HG02885 (cell line): ENCODE measurements around the gene AFF2.

Experiments
- ATAC-seq: cut with Tn5 transposase; IDR thresholded peaks from one replicate; pipeline ENCODE4 v1.9.1; 2021; ENCODE audit warnings: mild to moderate bottlenecking; ENCODE audit not compliant: unreplicated experiment, poor library complexity

The AFF2 gene

GRCh38 chrX:148813967-148814366 lies 313.6 kb downstream of the AFF2 start:
- ATAC-seq, result no peak

- no peak for ATAC-seq
These were observed 315.0 kb downstream of the AFF2 start for GRCh38 chrX:148815218-148815961.

DNA sequence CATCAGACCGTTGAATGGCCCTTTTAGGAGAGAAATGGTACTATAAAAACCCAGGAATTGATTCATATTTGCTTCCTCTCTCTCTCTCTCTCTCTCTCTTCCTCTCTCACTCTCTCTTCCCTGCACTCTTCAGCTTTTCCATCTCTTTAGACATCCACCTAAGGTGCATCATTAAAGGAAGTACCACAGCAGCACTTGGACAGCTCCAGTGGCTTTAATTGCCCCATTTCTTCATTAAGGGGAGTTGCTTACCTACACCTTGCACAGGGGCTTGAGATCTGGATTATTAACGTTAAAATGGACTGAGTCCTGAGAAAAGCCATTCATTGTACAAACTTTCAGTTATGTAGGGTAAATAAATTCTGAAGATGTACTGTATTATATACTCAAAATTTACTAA lies 323.6 kb downstream of the AFF2 start:
- no peak for ATAC-seq

DNA sequence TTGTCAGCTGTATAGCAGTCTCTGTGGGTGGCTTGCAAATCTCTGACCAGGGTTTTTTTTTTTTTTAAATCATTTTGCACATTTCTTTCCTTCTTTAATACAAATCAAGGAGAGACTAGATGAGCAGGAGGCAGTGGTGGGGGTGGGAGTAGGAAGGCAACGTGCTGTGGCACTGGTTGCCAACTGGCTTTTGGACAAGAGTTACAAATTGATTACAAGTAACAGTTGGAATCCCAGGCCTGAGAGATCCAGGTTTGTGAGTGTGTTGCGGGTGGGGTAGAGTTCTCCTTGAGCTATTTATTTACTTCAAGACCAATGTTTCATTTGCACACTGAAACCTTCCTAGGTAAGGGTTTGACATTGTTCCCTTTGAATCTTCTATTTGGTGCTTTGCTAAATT lies 325.3 kb downstream of the AFF2 start:
- no peak for ATAC-seq

DNA sequence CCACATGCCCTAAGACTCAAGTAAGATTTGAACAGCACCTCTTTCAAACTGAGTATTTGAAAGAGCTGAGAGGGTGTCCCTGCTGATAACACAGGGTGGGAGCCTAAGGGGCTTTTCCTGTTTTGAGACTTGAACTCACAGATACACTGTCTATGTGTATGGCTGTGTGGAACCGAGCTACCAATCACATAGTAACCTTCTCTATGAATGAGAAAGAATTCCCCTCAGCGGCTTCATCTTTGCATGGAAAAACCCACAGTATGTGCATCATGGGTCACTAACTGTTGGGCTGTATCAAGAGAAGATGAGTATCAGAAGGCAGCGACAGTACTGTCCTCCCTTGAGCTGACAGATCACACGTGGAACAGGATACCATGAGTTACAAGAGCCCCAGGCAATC lies 336.3 kb downstream of the AFF2 start:
- ATAC-seq, result no peak

- ATAC-seq, result no peak
These were observed 350.2 kb downstream of the AFF2 start for GRCh38 chrX:148850631-148851030.

- ATAC-seq, result no peak
These were observed 353.9 kb downstream of the AFF2 start for GRCh38 chrX:148854306-148854705.

DNA sequence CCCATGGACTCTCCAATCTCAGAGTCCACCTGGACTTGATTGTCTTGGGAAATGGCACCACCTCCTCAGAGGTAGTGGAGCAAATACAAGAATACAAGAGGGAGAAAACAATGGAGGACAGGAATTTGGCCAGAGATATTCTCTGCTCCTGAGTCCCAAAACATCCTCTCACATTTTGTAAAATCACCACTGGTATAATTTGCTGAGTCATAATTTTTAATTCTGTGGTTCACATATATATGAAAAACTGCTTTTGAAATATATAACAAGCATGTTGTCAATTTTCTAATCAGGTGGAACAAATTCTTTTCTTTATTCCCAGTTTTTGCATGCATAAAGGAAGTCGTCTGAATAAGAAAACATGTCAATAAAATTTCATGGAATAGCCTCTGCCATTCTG lies 356.1 kb downstream of the AFF2 start:
- no peak for ATAC-seq

- ATAC-seq, result no peak
These were observed 365.1 kb downstream of the AFF2 start for GRCh38 chrX:148865277-148866210.

DNA sequence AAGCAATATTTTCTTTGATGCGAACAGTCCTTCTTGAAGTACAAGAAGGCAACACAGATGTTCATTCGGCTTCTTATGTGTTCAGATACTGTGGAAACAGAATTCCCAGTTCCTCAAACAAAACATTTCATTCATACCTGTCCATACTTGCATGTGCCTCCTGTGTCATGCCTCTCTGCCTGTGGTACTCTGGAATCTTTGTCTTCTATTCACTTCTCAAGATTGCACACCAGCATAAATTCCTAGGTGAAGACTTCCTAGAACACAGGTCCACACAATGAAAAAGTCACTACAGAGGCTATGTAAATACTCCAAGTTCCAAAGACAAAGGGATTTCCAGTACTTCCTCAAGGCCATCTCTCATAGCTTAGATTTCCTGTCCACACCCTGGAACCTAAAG lies 367.2 kb downstream of the AFF2 start:
- ATAC-seq, result no peak

DNA sequence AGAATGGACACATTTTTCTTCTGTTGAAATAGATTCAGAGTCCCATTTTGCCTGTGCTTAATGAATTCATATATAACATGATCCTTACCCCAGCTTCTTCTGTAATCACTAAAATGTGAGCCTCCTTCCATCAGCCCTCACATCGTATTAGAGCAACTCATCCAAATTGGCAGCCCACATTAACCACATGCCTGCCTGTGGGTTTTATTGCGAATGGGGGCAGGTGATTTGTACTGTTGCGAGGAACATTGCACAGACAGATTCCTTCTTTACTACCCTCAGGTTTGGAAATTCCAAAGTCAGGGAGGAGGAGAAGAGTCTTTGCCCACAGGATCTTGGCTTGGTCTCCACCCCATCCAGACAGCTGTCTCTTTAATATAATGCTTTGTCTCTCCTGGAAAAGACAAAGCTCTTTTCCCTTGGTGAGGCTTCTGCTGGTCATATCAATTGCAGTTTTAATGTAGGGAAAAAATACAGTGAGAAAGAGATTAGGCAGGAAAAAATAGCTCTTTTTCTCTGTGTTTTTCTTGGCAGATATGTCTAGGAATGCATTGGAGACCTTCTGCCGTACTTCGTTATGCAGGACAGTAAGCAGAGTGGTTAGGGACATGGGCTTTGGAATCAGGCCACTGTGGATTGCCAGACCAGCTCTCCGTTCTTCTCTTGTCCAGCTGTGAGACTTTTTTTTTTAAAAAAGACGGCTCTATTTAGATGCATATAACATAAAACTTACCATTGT lies 371.2 kb downstream of the AFF2 start:
- no peak for ATAC-seq

- ATAC-seq, result no peak
These were observed 371.7 kb downstream of the AFF2 start for GRCh38 chrX:148872161-148872535.

DNA sequence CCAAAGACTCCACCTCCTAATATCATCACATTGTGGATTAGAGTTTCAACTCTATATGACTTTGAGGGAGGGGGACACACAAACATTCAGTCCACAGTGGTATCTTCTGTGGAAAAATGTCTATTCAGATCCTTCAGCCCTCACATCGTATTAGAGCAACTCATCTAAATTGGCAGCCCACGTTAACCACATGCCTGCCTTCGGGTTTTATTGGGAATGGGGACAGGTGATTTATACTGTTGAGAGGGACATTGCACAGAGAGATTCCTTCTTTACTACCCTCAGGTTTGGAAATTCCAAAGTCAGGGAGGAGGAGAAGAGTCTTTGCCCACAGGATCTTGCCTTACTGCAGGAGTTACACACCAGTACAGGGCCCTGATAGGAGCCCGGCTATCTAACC lies 372.5 kb downstream of the AFF2 start:
- no peak for ATAC-seq

GRCh38 chrX:148874636-148875246 lies 374.3 kb downstream of the AFF2 start:
- ATAC-seq, result no peak

DNA sequence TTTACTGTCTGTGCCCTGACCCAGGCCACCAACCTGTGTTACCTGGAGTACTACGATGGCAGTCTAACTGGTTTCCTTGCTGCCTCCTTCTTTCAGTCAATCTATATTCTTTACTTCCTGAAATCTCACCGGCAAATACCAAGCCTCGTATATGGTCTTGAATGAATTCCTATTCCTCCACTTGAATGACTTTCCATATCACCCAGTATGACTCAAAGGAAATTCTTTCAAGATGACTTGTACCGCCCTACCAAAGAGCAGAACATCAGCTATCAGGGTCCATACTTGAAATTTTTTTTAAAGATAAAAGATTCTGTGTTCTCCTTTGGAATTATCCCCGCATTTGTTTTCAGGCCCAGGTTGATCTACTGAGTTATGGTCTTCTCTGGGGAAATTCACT lies 378.0 kb downstream of the AFF2 start:
- no peak for ATAC-seq

- ATAC-seq, result no peak
These were observed 384.8 kb downstream of the AFF2 start for GRCh38 chrX:148885203-148885602.

DNA sequence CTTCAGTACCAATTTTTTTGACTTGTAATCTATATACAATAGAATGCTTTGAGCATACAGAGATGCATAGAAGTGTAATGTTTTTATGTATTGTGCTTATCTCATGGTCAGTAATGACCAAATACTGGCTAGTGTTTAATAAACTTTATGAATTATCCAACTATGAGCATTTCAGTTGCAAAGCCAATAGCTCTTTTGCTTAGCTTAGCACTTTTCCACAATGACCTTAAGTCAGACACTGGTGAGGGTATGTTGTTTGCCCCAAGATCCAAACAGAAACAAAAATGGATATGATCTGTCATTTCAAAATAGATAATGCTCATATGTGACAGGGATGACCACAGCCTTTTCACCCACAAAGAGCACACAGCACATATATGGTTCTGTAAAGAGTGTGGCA lies 393.0 kb downstream of the AFF2 start:
- no peak for ATAC-seq

DNA sequence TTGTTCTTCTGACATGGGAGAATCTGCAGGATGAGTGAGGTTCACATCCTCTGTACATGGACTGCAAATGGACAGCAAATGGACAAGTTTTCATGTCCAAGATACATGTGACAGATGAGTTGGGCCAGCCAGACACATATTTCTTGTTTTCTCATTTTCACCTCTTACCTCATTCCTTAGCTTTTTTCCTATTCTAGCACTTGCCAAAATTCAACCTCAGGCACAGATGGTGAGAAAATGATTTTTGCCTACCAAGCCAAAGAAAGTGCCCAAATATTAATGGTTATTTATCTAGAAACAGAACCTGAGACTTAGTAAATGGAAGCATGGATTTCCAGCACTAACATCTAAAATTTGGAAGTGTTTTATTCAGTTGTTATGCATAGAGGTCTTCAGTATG lies 402.2 kb downstream of the AFF2 start:
- no peak for ATAC-seq

DNA sequence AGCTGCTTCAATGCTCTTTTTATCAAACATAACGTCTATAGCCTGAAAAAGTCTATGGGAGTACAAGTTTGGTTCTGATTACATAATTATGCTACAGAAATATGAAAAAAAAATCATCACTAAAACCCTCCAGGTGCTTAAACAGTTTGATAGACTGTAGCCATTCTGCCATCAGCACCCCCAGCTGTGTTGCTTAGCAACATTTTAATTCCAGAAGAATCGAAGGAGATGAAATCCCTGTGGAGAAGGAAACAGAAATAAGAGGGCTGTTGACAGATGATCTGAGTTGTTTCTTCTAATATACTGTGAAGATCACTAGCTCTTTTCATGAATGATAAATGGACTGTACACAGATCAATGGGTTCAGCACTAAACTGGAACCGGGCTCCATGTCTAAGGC lies 402.8 kb downstream of the AFF2 start:
- no peak for ATAC-seq

DNA sequence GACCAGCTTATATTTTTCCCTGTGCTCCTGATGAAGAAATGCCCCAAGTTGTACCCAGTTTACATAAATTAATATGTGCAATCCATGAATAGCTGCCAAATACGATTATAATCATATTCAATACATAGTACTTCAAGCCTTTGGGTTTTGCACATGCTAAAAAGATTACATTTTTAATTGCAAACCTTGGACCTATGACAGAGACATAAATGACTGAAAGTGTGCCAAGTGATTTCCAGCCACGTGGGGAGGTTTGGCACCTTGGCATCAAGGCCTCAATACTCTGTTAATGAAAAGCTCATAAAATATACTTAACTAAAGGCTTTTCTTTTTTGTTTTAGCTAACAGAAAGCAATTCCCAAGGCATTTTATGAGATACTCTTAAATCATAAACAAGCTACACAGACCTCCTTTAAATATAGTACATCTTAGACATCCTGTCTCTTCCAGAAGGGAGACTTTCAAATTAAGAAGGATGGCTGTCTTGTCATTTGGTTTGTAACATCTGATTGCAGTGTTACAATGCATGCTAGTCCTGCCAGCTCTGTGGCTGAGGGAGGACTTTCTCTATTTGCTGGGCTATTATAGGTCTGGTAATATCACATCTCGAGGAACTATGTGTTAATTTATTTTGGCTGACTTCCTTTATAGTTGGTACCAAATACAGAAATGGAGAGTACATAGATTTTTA lies 404.1 kb downstream of the AFF2 start:
- ATAC-seq, result no peak
